ENCODE measurements around the gene MEGF8.

Gene MEGF8

DNA sequence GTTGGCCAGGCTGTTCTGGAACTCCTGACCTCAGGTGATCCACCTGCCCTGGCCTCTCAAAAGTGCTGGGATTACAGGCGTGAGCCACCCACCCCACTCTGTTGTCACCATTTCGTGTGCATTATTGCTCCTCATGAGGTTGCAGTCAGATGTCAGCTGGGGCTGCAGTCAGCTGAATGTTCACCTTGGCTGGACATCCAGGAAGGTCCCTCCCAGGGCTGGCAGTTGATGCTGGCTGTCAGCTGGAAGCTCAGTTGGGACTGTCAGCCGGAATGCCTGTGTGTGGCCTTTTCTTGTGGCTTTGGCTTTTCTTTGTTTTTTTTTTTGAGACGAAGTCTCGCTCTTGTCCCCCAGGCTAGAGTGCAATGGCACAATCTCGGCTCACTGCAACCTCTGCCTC is 6.6 kb downstream of the MEGF8 start:
- no peak for TF ChIP-seq TEAD4 (IDR thresholded peaks at IDR 0.05)
- TF ChIP-seq TCF12 (IDR thresholded peaks at IDR 0.05; ENCODE audit: low read depth), result no peak
- TF ChIP-seq FOXM1 (IDR thresholded peaks at IDR 0.05; ENCODE audit: borderline replicate concordance, low read depth), result no peak
- TF ChIP-seq CREB1 (IDR thresholded peaks at IDR 0.05; ENCODE audit: low read depth), result no peak
- TF ChIP-seq, protein P1, sequence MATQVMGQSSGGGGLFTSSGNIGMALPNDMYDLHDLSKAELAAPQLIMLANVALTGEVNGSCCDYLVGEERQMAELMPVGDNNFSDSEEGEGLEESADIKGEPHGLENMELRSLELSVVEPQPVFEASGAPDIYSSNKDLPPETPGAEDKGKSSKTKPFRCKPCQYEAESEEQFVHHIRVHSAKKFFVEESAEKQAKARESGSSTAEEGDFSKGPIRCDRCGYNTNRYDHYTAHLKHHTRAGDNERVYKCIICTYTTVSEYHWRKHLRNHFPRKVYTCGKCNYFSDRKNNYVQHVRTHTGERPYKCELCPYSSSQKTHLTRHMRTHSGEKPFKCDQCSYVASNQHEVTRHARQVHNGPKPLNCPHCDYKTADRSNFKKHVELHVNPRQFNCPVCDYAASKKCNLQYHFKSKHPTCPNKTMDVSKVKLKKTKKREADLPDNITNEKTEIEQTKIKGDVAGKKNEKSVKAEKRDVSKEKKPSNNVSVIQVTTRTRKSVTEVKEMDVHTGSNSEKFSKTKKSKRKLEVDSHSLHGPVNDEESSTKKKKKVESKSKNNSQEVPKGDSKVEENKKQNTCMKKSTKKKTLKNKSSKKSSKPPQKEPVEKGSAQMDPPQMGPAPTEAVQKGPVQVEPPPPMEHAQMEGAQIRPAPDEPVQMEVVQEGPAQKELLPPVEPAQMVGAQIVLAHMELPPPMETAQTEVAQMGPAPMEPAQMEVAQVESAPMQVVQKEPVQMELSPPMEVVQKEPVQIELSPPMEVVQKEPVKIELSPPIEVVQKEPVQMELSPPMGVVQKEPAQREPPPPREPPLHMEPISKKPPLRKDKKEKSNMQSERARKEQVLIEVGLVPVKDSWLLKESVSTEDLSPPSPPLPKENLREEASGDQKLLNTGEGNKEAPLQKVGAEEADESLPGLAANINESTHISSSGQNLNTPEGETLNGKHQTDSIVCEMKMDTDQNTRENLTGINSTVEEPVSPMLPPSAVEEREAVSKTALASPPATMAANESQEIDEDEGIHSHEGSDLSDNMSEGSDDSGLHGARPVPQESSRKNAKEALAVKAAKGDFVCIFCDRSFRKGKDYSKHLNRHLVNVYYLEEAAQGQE (IDR thresholded peaks at IDR 0.05; ENCODE audit: low read depth), result no peak
- TF ChIP-seq, protein P2, sequence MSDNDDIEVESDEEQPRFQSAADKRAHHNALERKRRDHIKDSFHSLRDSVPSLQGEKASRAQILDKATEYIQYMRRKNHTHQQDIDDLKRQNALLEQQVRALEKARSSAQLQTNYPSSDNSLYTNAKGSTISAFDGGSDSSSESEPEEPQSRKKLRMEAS (IDR thresholded peaks at IDR 0.05), result no peak
- TF ChIP-seq CEBPB (IDR thresholded peaks at IDR 0.05), result no peak
- no peak for TF ChIP-seq ZBTB7A (IDR thresholded peaks at IDR 0.05; ENCODE audit: low read depth)
- no peak for TF ChIP-seq TAF1 (IDR thresholded peaks at IDR 0.05; ENCODE audit: low read depth)
- TF ChIP-seq NFIC (IDR thresholded peaks at IDR 0.05), result no peak
- no peak for TF ChIP-seq EP300 (IDR thresholded peaks at IDR 0.05; ENCODE audit: borderline replicate concordance)
- TF ChIP-seq YY1 (IDR thresholded peaks at IDR 0.05; ENCODE audit: low read depth), result no peak
- TF ChIP-seq USF1 (IDR thresholded peaks at IDR 0.05), result no peak
- TF ChIP-seq RAD21 (IDR thresholded peaks at IDR 0.05; ENCODE audit: low read depth), result no peak

GRCh38 chr19:42333018-42333417 is 7.6 kb downstream of the MEGF8 start:
- TF ChIP-seq NFIC (IDR thresholded peaks at IDR 0.05), result no peak
- no peak for TF ChIP-seq CEBPB (IDR thresholded peaks at IDR 0.05)
- TF ChIP-seq, protein P1 (IDR thresholded peaks at IDR 0.05; ENCODE audit: low read depth), result no peak
- no peak for TF ChIP-seq ZBTB7A (IDR thresholded peaks at IDR 0.05; ENCODE audit: low read depth)
- no peak for TF ChIP-seq FOXM1 (IDR thresholded peaks at IDR 0.05; ENCODE audit: borderline replicate concordance, low read depth)
- TF ChIP-seq EP300 (IDR thresholded peaks at IDR 0.05; ENCODE audit: borderline replicate concordance), result no peak
- no peak for TF ChIP-seq EGR1 (IDR thresholded peaks at IDR 0.05)
- no peak for TF ChIP-seq TAF1 (IDR thresholded peaks at IDR 0.05; ENCODE audit: low read depth)
- no peak for TF ChIP-seq CREB1 (IDR thresholded peaks at IDR 0.05; ENCODE audit: low read depth)
- TF ChIP-seq YY1 (IDR thresholded peaks at IDR 0.05; ENCODE audit: low read depth), result no peak
- no peak for TF ChIP-seq USF1 (IDR thresholded peaks at IDR 0.05)
- TF ChIP-seq, protein P2 (IDR thresholded peaks at IDR 0.05), result no peak
- no peak for TF ChIP-seq TEAD4 (IDR thresholded peaks at IDR 0.05)
- TF ChIP-seq TCF12 (IDR thresholded peaks at IDR 0.05; ENCODE audit: low read depth), result no peak

DNA sequence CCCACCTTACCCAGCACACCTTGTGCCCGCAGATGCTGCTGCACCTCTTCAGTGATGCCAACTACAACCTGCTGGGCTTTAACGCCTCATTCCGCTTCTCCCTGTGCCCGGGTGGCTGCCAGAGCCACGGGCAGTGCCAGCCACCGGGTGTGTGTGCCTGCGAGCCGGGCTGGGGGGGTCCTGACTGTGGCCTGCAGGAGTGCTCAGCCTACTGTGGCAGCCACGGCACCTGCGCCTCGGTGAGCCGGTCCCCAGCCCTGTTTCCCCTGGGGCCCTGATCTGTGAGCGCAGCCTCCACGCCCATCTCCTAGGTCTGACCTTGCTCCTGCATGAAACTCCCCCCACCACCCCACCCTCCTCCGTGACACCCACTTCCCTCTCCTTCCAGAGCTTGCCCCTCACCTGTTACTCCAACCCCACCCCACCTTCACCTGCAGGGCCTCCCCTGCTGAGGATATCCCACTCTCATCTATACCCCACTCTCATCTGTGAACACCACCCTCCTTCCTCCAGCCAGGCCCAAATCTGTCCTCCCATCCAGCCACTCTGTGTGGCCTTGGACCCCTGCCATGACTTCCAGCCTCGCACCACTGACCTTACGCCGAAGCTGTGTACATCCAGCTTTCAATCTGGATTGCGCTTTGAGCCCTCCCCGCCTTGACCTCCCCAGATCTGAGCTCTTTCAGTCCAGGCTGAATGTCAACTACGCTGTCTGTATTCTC is 8.7 kb downstream of the MEGF8 start:
- TF ChIP-seq YY1 (IDR thresholded peaks at IDR 0.05; ENCODE audit: low read depth) (no peak), RAD21 (IDR thresholded peaks at IDR 0.05; ENCODE audit: low read depth) (no peak), FOXM1 (IDR thresholded peaks at IDR 0.05; ENCODE audit: borderline replicate concordance, low read depth) (no peak), EGR1 (IDR thresholded peaks at IDR 0.05) (no peak), USF1 (IDR thresholded peaks at IDR 0.05) (no peak), TEAD4 (IDR thresholded peaks at IDR 0.05) (no peak)
- TF ChIP-seq, protein P1 (IDR thresholded peaks at IDR 0.05; ENCODE audit: low read depth), result no peak
- TF ChIP-seq, protein P2 (IDR thresholded peaks at IDR 0.05), result no peak

Data from Ishikawa (cell line).